ENCODE data around the gene PDLIM3.

DNA sequence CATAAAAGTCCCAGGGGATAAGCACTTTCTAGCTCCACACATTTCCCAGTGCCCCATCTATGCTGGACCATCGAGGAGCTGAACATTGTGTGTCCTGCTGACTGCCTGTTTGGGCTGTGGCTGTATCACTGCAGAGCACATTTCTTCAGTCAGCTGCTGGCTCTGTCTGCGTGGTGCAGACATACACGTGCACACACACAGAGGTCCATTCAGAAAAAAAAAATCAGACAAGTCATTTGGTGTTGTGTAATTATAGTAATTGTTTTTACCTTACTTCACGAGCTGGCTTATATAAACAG, 1.1 kb upstream of the PDLIM3 start:
- TF ChIP-seq, protein P1, sequence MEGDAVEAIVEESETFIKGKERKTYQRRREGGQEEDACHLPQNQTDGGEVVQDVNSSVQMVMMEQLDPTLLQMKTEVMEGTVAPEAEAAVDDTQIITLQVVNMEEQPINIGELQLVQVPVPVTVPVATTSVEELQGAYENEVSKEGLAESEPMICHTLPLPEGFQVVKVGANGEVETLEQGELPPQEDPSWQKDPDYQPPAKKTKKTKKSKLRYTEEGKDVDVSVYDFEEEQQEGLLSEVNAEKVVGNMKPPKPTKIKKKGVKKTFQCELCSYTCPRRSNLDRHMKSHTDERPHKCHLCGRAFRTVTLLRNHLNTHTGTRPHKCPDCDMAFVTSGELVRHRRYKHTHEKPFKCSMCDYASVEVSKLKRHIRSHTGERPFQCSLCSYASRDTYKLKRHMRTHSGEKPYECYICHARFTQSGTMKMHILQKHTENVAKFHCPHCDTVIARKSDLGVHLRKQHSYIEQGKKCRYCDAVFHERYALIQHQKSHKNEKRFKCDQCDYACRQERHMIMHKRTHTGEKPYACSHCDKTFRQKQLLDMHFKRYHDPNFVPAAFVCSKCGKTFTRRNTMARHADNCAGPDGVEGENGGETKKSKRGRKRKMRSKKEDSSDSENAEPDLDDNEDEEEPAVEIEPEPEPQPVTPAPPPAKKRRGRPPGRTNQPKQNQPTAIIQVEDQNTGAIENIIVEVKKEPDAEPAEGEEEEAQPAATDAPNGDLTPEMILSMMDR (IDR thresholded peaks at IDR 0.05; ENCODE audit: insufficient read depth, low read length, poor library complexity, severe bottlenecking), result no peak
- TF ChIP-seq EZH2phosphoT487 (conservative IDR thresholded peaks at IDR 0.05; ENCODE audit: low read length), result no peak
